Natural killer cell treated with Interleukin-12 subunit alpha and Interleukin-12 subunit beta and Interleukin-15 and Interleukin-18, amount 100 ng/mL, for 72 hours (primary cell): ENCODE data around the gene NR2C1. TPM values are rescaled to one million over a fixed set of nuclear protein-coding genes. Genes with fewer than 3 reads are reported as not detected.
"Not testable (repeated sequence)": the region's sequence is repeated elsewhere in the genome, so short reads cannot be mapped to it uniquely, and the experiment has no call there.

Source experiments
- ATAC-seq, 2 donors: fragments of 150-1000 bp; cut with Tn5 transposase in 1 of 2; sonication (Bioruptor Pico), chemical (Tn5 transposase) in 1 of 2; 2 replicates each; pipeline ENCODE4 v1.10.0; 2021
- DNase-seq: peaks from one replicate; pipeline ENCODE4 v3.0.0; 2022; ENCODE audit warnings: low spot score
- H3K27ac Mint-ChIP-seq, 2 donors: 1 replicate in 1 of 2; 2 replicates in 1 of 2; pipeline ENCODE4 v1.8.0; 2022; ENCODE audit warnings: mixed read lengths in 2 of 2, mild to moderate bottlenecking in 1 of 2, moderate library complexity in 1 of 2
- H3K27me3 Mint-ChIP-seq, 2 donors: 1 replicate in 1 of 2; 2 replicates in 1 of 2; pipeline ENCODE4 v1.8.0; 2022; ENCODE audit warnings: mixed read lengths in 2 of 2
- H3K36me3 Mint-ChIP-seq: one replicate; pipeline ENCODE4 v1.8.0; 2022; ENCODE audit warnings: mixed read lengths
- H3K4me1 Mint-ChIP-seq, 2 donors: 1 replicate in 1 of 2; 2 replicates in 1 of 2; pipeline ENCODE4 v1.8.0; 2022; ENCODE audit warnings: low read depth in 2 of 2, mixed read lengths in 2 of 2, mild to moderate bottlenecking in 1 of 2
- H3K4me3 Mint-ChIP-seq: one replicate; pipeline ENCODE4 v1.8.0; 2022; ENCODE audit warnings: mixed read lengths
- H3K9me3 Mint-ChIP-seq: 2 replicates; pipeline ENCODE4 v1.8.0; 2022; ENCODE audit warnings: mixed read lengths
- total RNA-seq, 2 donors: library from RNA; stranded (reverse); gene quantifications; one replicate each; pipeline ENCODE4 v1.2.3, GENCODE V29; 2022

Gene NR2C1
- total RNA-seq, 2 donors from 2014 or later: 27.0 to 52.8 TPM

DNA sequence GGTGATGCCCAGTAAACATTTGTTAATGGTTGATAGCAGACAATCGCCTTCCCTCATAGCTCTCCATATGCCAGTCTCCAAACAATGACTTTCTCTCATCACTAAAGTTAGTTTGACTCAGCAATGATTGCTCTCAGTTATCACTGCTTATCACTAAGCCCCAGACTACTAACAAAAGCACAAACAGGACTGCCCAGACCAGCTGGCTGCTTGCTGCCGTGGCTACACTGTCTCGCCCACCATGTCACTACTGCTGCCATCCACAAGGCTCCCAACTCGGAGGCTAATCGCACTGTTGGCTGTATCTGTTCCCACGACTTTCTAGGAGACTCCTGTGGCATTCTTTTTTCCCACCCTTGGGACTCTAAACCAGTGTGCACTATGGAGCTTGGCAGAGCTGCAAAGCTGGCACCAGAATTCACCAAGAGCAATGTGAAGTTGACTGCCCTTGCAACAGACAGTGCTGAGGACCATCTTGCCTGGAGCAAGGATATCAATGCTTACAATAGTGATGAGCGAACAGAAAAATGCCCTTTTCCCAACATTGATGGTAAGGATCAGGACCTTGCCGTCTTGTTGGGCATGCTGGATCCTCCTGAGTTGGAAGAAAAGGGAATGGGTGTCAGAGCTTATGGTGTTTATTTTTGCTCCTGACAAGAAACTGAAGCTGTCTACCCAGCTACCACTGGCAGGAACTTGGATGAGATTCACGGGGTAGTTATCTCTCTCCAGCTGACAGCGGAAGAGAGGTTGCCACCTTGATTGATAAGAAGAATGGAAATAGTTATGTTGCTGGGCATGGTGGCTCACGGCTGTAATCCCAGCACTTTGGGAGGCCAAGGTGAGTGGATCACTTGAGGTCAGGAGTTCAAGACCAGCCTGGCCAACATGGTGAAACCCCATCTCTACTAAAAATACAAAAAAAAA, 27.1 kb upstream of the NR2C1 start:
- DNase-seq (no peak), ATAC-seq (no peak)
- Mint-ChIP-seq H3K27me3 (peaks cover 5 to 6% of the 10 kb centered on the region in 2 donors), H3K27ac (no peak overlapping the region), H3K36me3 (no peaks in the 10 kb centered on the region), H3K4me1 (peaks cover 0 to 10% of the 10 kb centered on the region in 2 donors), H3K9me3 (no peaks in the 10 kb centered on the region), H3K4me3 (no peak overlapping the region)

- no peaks in the 10 kb centered on the region for H3K36me3 Mint-ChIP-seq
- no peak overlapping the region for H3K4me3 Mint-ChIP-seq
- peaks cover 5 to 11% of the 10 kb centered on the region in 2 donors for H3K27me3 Mint-ChIP-seq
- no peak for DNase-seq
- peaks cover 0 to 10% of the 10 kb centered on the region in 2 donors for H3K4me1 Mint-ChIP-seq
- H3K9me3 Mint-ChIP-seq: no peaks in the 10 kb centered on the region
- H3K27ac Mint-ChIP-seq: no peak overlapping the region
- ATAC-seq: no peak
These were observed 25.9 kb upstream of the NR2C1 start for GRCh38 chr12:95099270-95099790.

- no peak overlapping the region for H3K4me3 Mint-ChIP-seq
- H3K27ac Mint-ChIP-seq: no peak overlapping the region
- ATAC-seq: no peak
- H3K9me3 Mint-ChIP-seq: no peaks in the 10 kb centered on the region
- no peaks in the 10 kb centered on the region for H3K36me3 Mint-ChIP-seq
- DNase-seq: no peak
- peaks cover 5 to 13% of the 10 kb centered on the region in 2 donors for H3K27me3 Mint-ChIP-seq
- no peaks in the 10 kb centered on the region for H3K4me1 Mint-ChIP-seq
These were observed 23.4 kb upstream of the NR2C1 start for GRCh38 chr12:95096852-95097251.

- Mint-ChIP-seq H3K4me3 (no peak overlapping the region), H3K36me3 (no peaks in the 10 kb centered on the region), H3K4me1 (no peaks in the 10 kb centered on the region), H3K27ac (no peak overlapping the region), H3K9me3 (no peaks in the 10 kb centered on the region), H3K27me3 (peaks cover 5 to 13% of the 10 kb centered on the region in 2 donors)
- no peak for DNase-seq
- no peak for ATAC-seq
These were observed 23.0 kb upstream of the NR2C1 start for GRCh38 chr12:95096378-95096777.

DNA sequence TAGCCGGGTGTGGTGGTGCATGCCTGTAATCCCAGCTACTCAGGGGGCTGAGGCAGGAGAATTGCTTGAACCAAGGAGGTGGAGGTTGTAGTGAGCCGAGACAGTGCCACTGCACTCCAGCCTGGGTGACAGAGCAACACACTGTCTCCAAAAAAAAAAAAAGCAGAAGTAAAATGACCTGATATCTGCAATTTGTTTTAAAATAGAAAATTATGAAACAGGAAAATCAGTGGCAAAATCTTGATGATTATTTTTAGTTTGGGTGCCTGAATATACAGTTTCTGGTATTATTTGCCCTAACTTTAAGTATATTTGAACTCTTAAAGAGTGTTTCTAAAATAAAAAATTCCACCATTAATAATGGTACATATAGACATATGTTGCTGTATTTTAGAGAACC, 22.4 kb upstream of the NR2C1 start:
- not testable (repeated sequence) for H3K4me3 Mint-ChIP-seq, H3K36me3 Mint-ChIP-seq, ATAC-seq, DNase-seq, H3K27ac Mint-ChIP-seq, H3K9me3 Mint-ChIP-seq, H3K4me1 Mint-ChIP-seq
- H3K27me3 Mint-ChIP-seq: peaks cover 5 to 13% of the 10 kb centered on the region in 2 donors

- Mint-ChIP-seq H3K36me3 (no peaks in the 10 kb centered on the region), H3K4me3 (no peak overlapping the region), H3K27ac (no peak overlapping the region), H3K9me3 (no peaks in the 10 kb centered on the region), H3K4me1 (no peaks in the 10 kb centered on the region), H3K27me3 (peaks cover under 1 to 9% of the 10 kb centered on the region in 2 donors)
- DNase-seq (no peak), ATAC-seq (no peak)
These were observed 16.0 kb upstream of the NR2C1 start for GRCh38 chr12:95089462-95089861.

DNA sequence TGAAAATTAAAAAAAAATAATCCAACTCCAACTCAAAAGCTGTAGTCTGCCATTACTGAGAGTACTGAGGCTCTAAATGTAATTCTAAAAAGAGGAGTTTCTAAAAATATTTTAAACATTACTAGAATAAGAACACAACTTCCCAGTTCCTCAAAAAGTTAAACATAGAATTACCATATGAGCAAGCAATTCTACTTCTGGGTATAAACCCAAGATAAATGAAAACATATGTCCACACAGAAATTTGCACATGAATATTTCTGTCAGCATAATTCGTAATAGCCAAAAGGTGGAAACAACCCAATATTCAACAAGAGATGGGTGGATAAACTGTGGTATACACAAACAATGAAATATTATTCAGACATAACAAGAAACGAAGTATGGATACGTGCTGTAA, 15.0 kb upstream of the NR2C1 start:
- no peak for ATAC-seq
- Mint-ChIP-seq H3K9me3 (no peaks in the 10 kb centered on the region), H3K27me3 (peaks cover 0 to 6% of the 10 kb centered on the region in 2 donors), H3K4me3 (no peak overlapping the region), H3K4me1 (no peaks in the 10 kb centered on the region), H3K36me3 (no peaks in the 10 kb centered on the region), H3K27ac (no peak overlapping the region)
- no peak for DNase-seq

- Mint-ChIP-seq H3K27me3 (peaks cover 0 to 6% of the 10 kb centered on the region in 2 donors), H3K4me1 (no peaks in the 10 kb centered on the region), H3K4me3 (no peak overlapping the region), H3K36me3 (no peaks in the 10 kb centered on the region), H3K9me3 (no peaks in the 10 kb centered on the region), H3K27ac (no peak overlapping the region)
- DNase-seq (no peak), ATAC-seq (no peak)
These were observed 12.2 kb upstream of the NR2C1 start for GRCh38 chr12:95085612-95086011.

DNA sequence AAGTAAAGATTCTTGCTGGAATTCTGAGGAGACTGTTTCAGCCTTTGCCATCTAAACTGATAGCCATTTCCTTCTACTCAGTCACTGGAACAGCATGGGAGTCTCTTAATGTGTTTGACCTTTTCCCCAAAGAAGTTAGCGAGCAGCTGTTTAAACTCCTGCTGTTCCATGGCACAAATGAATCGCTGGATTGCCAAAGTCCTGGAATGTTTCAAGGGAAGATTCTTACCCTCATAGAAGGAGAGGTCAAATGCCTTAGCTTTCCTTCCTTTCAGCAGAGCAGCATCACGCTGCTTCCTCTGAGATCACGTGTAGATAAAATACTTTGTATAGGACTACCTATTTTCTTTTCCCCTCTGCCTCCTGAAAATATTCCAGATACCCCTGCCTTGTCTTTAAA, 10.5 kb upstream of the NR2C1 start:
- Mint-ChIP-seq H3K27me3 (no peaks in the 10 kb centered on the region), H3K36me3 (no peaks in the 10 kb centered on the region), H3K27ac (no peak overlapping the region), H3K4me3 (no peak overlapping the region), H3K9me3 (no peaks in the 10 kb centered on the region), H3K4me1 (no peaks in the 10 kb centered on the region)
- DNase-seq (no peak), ATAC-seq (no peak)

DNA sequence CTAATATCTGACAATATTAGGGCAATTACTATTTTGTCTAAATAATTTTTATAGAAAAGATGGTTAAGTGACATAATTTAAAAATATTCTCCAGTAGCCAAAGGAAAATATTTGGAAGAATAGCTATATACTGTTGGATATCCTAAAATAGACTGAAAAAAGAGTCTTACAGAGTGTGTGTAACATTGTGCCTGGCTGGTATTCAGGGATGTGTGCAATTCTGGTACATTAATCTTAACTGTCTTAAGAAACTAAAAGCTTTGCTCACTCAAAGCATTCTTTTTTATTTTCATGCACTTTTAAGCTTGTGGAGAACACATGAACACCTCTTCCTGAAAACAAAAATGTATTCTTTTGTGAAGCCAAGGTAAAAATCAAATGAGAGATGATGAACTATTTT, 10.1 kb upstream of the NR2C1 start:
- Mint-ChIP-seq H3K27ac (no peak overlapping the region), H3K27me3 (no peaks in the 10 kb centered on the region), H3K9me3 (no peaks in the 10 kb centered on the region), H3K4me3 (no peak overlapping the region), H3K4me1 (no peaks in the 10 kb centered on the region), H3K36me3 (no peaks in the 10 kb centered on the region)
- DNase-seq (no peak), ATAC-seq (no peak)

- peaks cover 4 to 7% of the 10 kb centered on the region in 2 donors for H3K4me1 Mint-ChIP-seq
- H3K27me3 Mint-ChIP-seq: no peaks in the 10 kb centered on the region
These were observed 3.9 kb upstream of the NR2C1 start for GRCh38 chr12:95077341-95077740.

GRCh38 chr12:95074766-95075165, 1.3 kb upstream of the NR2C1 start:
- H3K27ac Mint-ChIP-seq: no peak overlapping the region
- H3K9me3 Mint-ChIP-seq: no peaks in the 10 kb centered on the region
- no peaks in the 10 kb centered on the region for H3K36me3 Mint-ChIP-seq
- ATAC-seq (no peak), DNase-seq (no peak)
- peaks cover 8 to 13% of the 10 kb centered on the region in 2 donors for H3K4me1 Mint-ChIP-seq
- no peaks in the 10 kb centered on the region for H3K27me3 Mint-ChIP-seq
- H3K4me3 Mint-ChIP-seq: no peak overlapping the region

More at GRCh38 chr12:95077341-95077740, 3.9 kb upstream of the NR2C1 start:
- ATAC-seq (no peak), DNase-seq (no peak)
- H3K9me3 Mint-ChIP-seq: no peaks in the 10 kb centered on the region
- no peak overlapping the region for H3K27ac Mint-ChIP-seq
- no peaks in the 10 kb centered on the region for H3K36me3 Mint-ChIP-seq
- H3K4me3 Mint-ChIP-seq: no peak overlapping the region

- peaks cover 8 to 13% of the 10 kb centered on the region in 2 donors for H3K4me1 Mint-ChIP-seq
- DNase-seq: no peak
- no peak for ATAC-seq
These were observed 491 bp upstream of the NR2C1 start for GRCh38 chr12:95073698-95074520.

GRCh38 chr12:95070378-95070777, 3.0 kb downstream of the NR2C1 start:
- ATAC-seq: no peak
- no peak overlapping the region for H3K27ac Mint-ChIP-seq
- H3K4me1 Mint-ChIP-seq: peaks cover 8 to 13% of the 10 kb centered on the region in 2 donors
- H3K9me3 Mint-ChIP-seq: no peaks in the 10 kb centered on the region
- peaks cover 10% of the 10 kb centered on the region for H3K36me3 Mint-ChIP-seq
- H3K27me3 Mint-ChIP-seq: no peaks in the 10 kb centered on the region
- no peak for DNase-seq
- no peak overlapping the region for H3K4me3 Mint-ChIP-seq

More at GRCh38 chr12:95073698-95074520, 491 bp upstream of the NR2C1 start:
- H3K36me3 Mint-ChIP-seq: no peaks in the 10 kb centered on the region
- peak overlapping the region; percentile 91 for H3K4me3 Mint-ChIP-seq
- H3K27me3 Mint-ChIP-seq: no peaks in the 10 kb centered on the region
- peak overlapping the region; percentile 73 to 80 for H3K27ac Mint-ChIP-seq
- H3K9me3 Mint-ChIP-seq: no peaks in the 10 kb centered on the region
